Testis (tissue), 3 donors: Measurements from ENCODE around the gene FBXO34. TPM values are rescaled to one million over a fixed set of nuclear protein-coding genes. Genes with fewer than 3 reads are reported as not detected.

Source experiments
- DNase-seq: peaks from one replicate; pipeline ENCODE4 v3.0.0-alpha.2; 2019
- H3K27ac ChIP-seq, 2 donors: fragments of 200-600 bp; sonication (generic); one replicate each; pipeline ENCODE4 v1.5.1; 2019
- H3K27me3 ChIP-seq: fragments of 200-600 bp; sonication (generic); one replicate; pipeline ENCODE4 v1.5.1; 2019
- H3K36me3 ChIP-seq: fragments of 200-600 bp; sonication (generic); one replicate; pipeline ENCODE4 v1.5.1; 2017; ENCODE audit warnings: low read depth; ENCODE audit errors: missing control alignments
- H3K4me1 ChIP-seq: fragments of 200-600 bp; sonication (generic); one replicate; pipeline ENCODE4 v1.5.1; 2019
- H3K4me3 ChIP-seq, 2 donors: fragments of 200-600 bp; sonication (generic); one replicate each; pipeline ENCODE4 v1.5.1; 2017 to 2019
- H3K9me3 ChIP-seq: fragments of 200-600 bp; sonication (generic); one replicate; pipeline ENCODE4 v1.5.1; 2017
- POLR2A ChIP-seq: fragments of 450-650 bp; IDR thresholded peaks from one replicate; pipeline ENCODE4 v1.6.1; 2017; ENCODE audit warnings: antibody characterized with exemption, mild to moderate bottlenecking, moderate library complexity
- WGBS, 2 donors: methylation state at CpG; one replicate each; pipeline ENCODE4 v1.1.5; 2018; 5-methylcytosine and 5-hydroxymethylcytosine counted together
- intact Hi-C: fragments of 100-400 bp; cut with DNase I; formaldehyde crosslinking; loops from one replicate; pipeline ENCODE4 v1.15.1; 2023; ENCODE audit warnings: low total_unique reads
- polyA plus RNA-seq: library from polyadenylated mRNA; stranded (reverse); fragments of 350-450 nt; fragmentation: Illumina TruSeq; extraction: RNeasy Lipid Tissue Mini Kit (QIAGEN cat#74804); gene quantifications from one replicate; pipeline ENCODE4 v1.2.3, GENCODE V29; 2014; ENCODE audit warnings: low read depth, low replicate concordance; ENCODE audit not compliant: insufficient read depth
- total RNA-seq, 2 donors: library from RNA; depleted of rRNA; stranded (reverse); fragments of >200 nt; gene quantifications; one replicate each; pipeline ENCODE4 v1.2.3, GENCODE V29; 2016
- TF ChIP-seq, protein P1 (sequence below), 3 experiments: fragments of 450-650 bp in 2 of 3; fragments of 200-600 bp in 1 of 3; sonication (generic) in 1 of 3; IDR thresholded peaks; one replicate each; pipeline ENCODE4 v1.5.1; 2016 to 2019; ENCODE audit warnings: antibody characterized with exemption in 3 of 3, mild to moderate bottlenecking in 2 of 3, moderate library complexity in 1 of 3

Gene FBXO34
- total and polyA plus RNA-seq, 3 donors from 2014 or later = 62.1 to 91.7 (median 84.4) TPM

DNA sequence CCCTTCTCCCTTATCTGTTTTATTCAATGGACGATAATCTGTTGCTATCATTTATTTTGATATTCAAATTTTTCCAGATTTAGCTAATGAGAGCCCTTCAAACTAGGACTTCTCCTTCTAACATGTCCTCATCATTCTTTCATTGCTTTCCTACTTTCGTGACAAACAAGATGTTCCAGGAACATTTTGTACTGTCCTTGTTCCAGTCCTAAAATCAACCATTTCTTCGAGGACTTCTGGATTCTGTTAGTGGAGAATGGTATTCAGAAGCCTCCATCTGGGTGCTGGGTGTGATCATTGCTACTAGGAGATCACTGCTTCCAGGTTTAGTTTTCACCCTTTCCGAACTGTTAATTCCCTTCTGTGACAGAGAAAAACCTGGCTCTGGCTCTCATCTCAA, 29.5 kb upstream of the FBXO34 start:
- no peaks in the 10 kb centered on the region for H3K36me3 ChIP-seq
- peak overlapping the region; percentile 31 to 82 for H3K27ac ChIP-seq
- TF ChIP-seq, protein P1, sequence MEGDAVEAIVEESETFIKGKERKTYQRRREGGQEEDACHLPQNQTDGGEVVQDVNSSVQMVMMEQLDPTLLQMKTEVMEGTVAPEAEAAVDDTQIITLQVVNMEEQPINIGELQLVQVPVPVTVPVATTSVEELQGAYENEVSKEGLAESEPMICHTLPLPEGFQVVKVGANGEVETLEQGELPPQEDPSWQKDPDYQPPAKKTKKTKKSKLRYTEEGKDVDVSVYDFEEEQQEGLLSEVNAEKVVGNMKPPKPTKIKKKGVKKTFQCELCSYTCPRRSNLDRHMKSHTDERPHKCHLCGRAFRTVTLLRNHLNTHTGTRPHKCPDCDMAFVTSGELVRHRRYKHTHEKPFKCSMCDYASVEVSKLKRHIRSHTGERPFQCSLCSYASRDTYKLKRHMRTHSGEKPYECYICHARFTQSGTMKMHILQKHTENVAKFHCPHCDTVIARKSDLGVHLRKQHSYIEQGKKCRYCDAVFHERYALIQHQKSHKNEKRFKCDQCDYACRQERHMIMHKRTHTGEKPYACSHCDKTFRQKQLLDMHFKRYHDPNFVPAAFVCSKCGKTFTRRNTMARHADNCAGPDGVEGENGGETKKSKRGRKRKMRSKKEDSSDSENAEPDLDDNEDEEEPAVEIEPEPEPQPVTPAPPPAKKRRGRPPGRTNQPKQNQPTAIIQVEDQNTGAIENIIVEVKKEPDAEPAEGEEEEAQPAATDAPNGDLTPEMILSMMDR (IDR thresholded peaks at IDR 0.05) = no peak
- TF ChIP-seq POLR2A = no peak
- H3K27me3 ChIP-seq = no peaks in the 10 kb centered on the region
- H3K4me1 ChIP-seq = peaks cover 15% of the 10 kb centered on the region
- H3K4me3 ChIP-seq = no peak overlapping the region
- no peak for DNase-seq
- no peaks in the 10 kb centered on the region for H3K9me3 ChIP-seq
- 36 to 38% methylated on average over 4 of the region's 4 CpGs for WGBS, 2 donors
- intact Hi-C loops = no loop called here

DNA sequence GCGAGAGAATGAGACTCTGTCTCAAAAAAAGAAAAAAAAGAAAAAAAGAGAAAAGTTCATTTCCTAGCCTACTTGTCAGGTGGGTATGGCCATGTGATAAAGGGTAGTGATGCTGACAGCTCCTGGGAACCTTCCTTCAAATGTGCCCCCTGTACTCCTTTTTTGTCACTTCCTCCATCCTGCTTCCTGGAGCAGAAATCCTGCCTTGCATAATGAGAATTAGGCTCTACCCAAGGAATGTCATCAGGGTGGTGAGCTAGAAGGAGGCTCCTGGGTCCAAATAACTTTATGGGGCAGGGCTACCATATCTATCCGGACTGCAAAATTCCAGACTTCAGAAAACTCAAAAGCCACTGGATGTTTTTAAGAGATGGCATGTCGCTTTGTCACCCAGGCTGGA, 27.8 kb upstream of the FBXO34 start:
- DNase-seq = no peak
- WGBS, 2 donors = 96 to 97% methylated on average over 3 of the region's 3 CpGs
- Histone ChIP-seq H3K9me3 (no peaks in the 10 kb centered on the region), H3K27me3 (no peaks in the 10 kb centered on the region), H3K36me3 (no peaks in the 10 kb centered on the region), H3K4me1 (peaks cover 25% of the 10 kb centered on the region), H3K27ac (no peak overlapping the region), H3K4me3 (no peak overlapping the region)
- TF ChIP-seq POLR2A = no peak
- TF ChIP-seq, protein P1 (IDR thresholded peaks at IDR 0.05) = no peak
- intact Hi-C loops = no loop called here

DNA sequence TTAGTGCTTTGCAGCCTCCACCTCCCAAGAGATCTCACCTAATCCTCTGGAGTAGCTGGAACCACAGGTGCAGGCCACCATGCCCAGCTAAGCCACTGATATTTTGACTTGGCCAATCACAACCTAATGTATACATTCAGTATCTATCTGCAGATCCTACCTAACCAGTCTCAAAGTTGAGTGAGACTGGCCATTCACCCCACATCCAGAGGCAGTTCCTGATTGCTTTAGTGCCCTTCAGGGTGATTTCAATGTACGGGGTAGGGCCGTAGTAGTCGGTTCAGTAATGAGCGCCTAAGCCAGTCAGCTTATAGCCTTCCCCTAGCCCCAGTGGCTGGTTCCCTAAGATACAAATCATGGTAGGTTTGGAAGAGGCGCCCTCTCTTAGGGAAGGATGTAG, 27.4 kb upstream of the FBXO34 start:
- no peak overlapping the region for H3K4me3 ChIP-seq
- TF ChIP-seq, protein P1 (IDR thresholded peaks at IDR 0.05) = no peak
- no peak for TF ChIP-seq POLR2A
- no peak overlapping the region for H3K27ac ChIP-seq
- 85 to 94% methylated on average over 5 of the region's 5 CpGs for WGBS, 2 donors
- no peaks in the 10 kb centered on the region for H3K27me3 ChIP-seq
- no peaks in the 10 kb centered on the region for H3K9me3 ChIP-seq
- DNase-seq = no peak
- H3K36me3 ChIP-seq = no peaks in the 10 kb centered on the region
- H3K4me1 ChIP-seq = peaks cover 25% of the 10 kb centered on the region
- intact Hi-C loops = no loop called here

DNA sequence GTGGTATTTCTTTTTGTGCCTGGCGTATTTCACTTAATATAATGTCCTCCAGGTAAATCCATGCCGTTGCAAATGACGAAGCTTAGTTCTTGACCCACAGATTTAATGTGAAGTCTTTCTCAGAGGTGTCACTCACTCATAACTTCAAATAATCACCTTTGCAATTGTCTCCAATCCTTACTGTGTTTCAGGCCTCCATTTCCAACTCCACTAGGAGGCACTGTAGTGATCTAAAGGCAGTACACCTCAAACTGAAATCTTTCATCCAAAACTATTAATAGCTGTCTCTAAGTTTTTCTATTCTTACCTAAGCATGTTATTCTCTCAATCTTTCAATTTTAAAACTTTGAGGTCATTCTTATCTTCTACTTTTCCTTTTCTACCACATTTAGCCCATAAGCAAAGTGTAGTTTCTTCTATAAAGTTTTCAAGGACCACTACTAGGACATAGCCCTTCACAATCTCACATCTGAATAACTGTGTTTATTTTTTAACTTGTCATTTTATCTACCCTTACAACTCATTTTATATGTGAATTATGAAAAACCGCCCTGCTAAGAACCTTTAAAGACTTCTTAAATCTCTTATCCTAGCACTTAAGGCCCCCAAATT, 25.5 kb upstream of the FBXO34 start:
- Histone ChIP-seq H3K27me3 (no peaks in the 10 kb centered on the region), H3K4me1 (peaks cover 29% of the 10 kb centered on the region), H3K36me3 (no peaks in the 10 kb centered on the region), H3K27ac (peak overlapping the region in 1 of 2 donors; percentile 57), H3K4me3 (no peak overlapping the region), H3K9me3 (no peaks in the 10 kb centered on the region)
- peak; percentile 71 for DNase-seq
- TF ChIP-seq POLR2A = no peak
- TF ChIP-seq, protein P1 (IDR thresholded peaks at IDR 0.05) = peak; percentile 40 to 53 (median 42)
- intact Hi-C loops = no loop called here
- 83 to 92% methylated on average over 4 of the region's 4 CpGs for WGBS, 2 donors

DNA sequence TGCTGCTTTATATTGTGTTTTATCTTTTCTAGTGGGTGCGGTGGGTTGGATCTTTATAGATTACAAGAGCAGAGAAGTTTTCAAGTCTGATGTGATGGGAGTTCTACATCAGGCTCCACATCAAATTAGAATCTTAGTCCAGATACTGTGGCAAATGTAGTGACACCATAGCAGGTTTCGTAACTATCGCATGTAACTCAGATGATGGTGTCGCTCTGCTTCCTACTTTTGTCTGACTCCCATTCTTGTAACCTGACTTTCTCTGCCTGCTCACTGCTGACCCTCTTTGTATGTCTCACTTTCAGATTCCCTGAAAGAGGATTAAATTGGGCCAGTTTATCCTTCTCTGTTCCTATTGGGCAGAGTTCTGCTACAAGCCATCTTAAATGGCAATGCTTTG, 22.8 kb upstream of the FBXO34 start:
- peak overlapping the region in 1 of 2 donors; percentile 72 for H3K27ac ChIP-seq
- H3K36me3 ChIP-seq = no peaks in the 10 kb centered on the region
- TF ChIP-seq POLR2A = no peak
- TF ChIP-seq, protein P1 (IDR thresholded peaks at IDR 0.05) = no peak
- H3K9me3 ChIP-seq = no peaks in the 10 kb centered on the region
- 93 to 98% methylated on average over 4 of the region's 4 CpGs for WGBS, 2 donors
- no peak for DNase-seq
- intact Hi-C loops = no loop called here
- H3K4me3 ChIP-seq = no peak overlapping the region
- no peaks in the 10 kb centered on the region for H3K27me3 ChIP-seq
- peaks cover 23% of the 10 kb centered on the region for H3K4me1 ChIP-seq
